Measurements from ENCODE around the gene ZNF827.

- TF ChIP-seq POLR2AphosphoS5 (IDR thresholded peaks at IDR 0.05) (no peak), CTCF (IDR thresholded peaks at IDR 0.05; ENCODE audit: poor library complexity, severe bottlenecking) (no peak), EP300 (conservative IDR thresholded peaks at IDR 0.05; ENCODE audit: poor library complexity, severe bottlenecking) (no peak)
Measured at GRCh38 chr4:145936997-145937901, 1.4 kb downstream of the ZNF827 start.

All from neural cell (in vitro differentiated cells).